NCI-H748 (cell line): ENCODE measurements around the gene PTPRE.

Experiments used
- DNase-seq: peaks from one replicate; lab custom pipeline; 2025; ENCODE audit not compliant: unreplicated experiment; lab: John Stamatoyannopoulos, UW

The PTPRE gene

DNA sequence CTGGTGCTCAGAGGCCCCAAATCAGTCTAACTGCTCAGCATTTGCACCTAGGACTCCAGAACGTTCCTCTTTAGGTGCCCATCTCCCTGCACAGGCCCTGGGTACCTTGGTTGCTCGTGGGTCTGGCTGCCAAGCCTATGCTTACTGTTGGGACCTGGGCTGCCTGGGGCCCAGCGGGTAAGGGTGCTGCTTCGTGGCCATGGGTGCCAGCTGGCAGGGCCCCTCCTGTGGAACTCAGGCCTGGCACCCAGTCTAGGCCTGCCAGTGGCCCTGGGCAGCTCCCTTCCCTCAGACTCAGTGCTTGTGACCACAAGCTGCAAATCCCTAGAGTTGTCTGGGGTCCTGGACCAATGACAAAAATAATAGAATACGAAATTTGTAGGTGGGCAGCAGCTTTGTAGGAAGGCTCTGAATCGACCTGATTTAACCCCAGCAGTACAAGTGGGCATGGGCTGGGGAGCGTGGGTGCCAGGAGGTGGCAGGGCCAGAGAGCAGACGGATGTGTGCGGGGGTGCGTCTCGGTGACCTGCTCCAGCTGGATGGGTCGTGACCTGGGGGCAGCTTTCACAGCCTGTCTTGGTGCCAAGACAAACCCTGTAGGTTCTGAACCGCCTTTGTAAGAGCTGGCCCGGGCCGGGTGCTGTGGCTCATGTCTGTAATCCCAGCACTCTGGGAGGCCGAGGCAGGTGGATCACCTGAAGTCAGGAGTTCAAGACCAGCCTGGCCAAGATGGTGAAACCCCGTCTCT is 149.6 kb downstream of the PTPRE start:
- no peak for DNase-seq

DNA sequence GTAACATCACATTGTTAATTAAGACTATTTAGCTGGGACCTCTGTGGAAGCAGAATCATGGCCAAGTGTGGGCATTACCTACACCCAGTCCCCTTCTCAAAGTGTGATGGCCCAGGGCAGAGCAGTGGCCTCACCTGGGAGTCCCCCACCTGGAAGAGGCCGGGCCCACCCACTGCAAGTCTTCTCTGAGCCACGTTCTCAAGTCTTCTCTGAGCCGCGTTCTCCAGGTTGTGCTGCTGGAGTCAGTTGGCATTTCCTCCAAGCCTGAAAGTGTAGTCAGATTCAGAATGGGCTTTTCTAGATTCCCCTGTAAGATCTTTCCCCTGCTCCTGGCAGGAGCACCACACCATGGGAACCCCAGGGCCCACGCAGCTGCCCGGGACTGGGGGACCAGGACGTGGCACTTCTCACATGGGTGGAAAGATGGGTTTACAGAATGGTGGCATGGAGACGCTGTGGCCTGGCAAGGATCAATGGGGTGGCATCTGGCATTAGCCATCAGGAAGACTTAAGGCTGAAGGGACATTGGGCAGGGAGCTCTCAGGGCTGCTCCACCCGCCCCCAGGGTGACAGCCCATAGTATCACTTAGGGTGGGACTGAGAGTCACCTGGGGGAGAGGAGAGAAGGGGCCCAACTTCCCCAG is 151.3 kb downstream of the PTPRE start:
- no peak for DNase-seq

DNA sequence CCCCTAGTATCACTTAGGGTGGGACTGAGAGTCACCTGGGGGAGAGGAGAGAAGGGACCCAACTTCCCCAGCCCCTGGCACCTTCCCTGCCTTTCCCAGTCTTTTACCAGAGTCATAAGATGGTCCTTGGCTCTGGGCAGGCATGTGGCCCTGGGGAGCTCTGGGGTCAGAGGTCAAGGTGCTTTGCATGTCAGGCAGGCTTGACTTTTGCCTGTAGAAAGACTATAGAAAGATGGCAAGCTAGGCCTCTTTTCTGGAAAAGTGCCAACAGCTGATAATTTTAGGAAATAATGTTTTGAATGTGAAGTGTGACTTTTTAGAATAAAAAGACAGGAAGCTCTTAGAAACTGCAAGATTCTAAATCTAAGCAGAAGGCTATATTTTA is 151.8 kb downstream of the PTPRE start:
- no peak for DNase-seq

DNA sequence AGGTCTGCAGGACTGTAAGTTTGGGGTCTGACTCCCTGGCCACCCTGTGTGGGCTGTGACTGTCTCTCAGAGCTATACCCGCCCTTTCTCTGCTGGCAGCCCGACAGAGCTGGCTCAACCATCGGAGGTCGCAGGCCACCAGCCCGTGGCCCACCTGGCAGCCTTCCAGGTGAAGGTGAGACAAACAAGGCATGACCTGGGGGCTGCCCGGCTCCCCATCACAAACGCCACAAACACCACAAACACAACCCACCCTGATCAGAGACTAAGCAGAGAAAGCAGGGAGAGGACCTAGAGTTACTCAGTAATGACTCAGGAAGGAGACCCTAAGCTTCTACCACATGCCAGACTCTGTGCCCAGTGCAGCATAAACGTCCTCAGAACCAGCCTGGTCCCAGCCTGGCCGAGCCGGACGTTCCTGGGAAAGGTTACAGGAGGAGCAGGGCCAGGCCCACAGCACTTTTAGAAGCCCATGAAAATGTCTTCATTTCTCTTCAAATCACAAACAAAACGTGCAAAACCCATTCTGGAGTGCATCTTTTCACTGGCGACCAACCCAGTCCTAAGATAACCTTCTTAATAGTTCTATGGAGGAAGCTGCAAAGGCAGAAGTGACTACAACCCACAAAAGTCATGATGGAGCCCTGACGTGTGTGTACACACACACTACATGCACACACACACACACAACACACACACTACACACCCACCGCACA is 152.5 kb downstream of the PTPRE start:
- no peak for DNase-seq

DNA sequence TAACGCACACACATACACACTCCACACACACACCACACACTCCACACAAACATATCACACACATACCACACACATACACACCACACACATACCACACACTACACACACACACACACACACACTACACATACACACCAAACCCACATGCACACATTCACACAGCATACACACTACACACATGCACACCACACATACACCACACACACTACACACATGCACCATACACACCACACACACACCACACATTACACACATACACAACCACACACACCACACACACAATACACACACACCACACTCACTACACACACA is 153.0 kb downstream of the PTPRE start:
- no peak for DNase-seq

DNA sequence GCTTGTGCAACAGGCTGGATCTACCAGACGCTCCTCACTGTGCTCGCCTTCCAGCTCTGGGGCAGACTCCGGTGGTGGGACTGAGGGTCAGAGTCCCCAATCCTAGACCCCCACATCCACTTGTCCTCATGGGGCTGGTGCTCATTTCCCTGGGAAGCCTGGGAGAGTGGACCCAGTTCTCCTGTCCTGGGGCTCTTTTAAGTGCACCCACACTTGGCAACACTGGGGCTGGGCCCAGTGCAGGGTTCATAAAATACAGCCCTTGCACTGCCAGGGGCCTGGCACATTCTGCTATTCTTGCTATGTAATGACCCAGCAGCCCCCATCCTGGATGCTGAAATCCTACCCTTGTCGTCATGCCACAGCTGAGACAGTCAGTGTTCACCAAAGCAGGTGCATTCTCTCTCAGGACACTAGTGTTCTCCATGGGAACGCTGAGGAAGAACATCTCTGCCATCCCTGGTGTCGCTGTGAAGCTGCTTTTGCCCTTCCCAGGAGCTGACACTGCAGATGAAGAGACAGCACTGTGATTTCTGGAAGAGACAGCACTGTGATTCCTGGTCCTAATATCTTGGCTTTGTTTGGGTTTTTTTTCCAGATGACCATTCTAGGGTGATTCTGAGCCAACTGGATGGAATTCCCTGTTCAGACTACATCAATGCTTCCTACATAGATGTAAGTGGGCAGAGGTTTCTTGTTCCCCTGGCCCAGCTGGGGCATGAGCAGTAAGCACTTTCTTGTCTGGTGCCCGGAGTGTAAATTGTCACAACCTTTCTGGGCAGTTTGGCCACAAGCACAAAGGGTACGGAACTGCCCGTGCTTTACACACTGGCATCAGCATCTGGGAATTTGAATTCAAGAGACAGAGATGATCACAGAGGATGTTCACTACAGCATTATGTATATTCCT is 153.7 kb downstream of the PTPRE start:
- DNase-seq = no peak

DNA sequence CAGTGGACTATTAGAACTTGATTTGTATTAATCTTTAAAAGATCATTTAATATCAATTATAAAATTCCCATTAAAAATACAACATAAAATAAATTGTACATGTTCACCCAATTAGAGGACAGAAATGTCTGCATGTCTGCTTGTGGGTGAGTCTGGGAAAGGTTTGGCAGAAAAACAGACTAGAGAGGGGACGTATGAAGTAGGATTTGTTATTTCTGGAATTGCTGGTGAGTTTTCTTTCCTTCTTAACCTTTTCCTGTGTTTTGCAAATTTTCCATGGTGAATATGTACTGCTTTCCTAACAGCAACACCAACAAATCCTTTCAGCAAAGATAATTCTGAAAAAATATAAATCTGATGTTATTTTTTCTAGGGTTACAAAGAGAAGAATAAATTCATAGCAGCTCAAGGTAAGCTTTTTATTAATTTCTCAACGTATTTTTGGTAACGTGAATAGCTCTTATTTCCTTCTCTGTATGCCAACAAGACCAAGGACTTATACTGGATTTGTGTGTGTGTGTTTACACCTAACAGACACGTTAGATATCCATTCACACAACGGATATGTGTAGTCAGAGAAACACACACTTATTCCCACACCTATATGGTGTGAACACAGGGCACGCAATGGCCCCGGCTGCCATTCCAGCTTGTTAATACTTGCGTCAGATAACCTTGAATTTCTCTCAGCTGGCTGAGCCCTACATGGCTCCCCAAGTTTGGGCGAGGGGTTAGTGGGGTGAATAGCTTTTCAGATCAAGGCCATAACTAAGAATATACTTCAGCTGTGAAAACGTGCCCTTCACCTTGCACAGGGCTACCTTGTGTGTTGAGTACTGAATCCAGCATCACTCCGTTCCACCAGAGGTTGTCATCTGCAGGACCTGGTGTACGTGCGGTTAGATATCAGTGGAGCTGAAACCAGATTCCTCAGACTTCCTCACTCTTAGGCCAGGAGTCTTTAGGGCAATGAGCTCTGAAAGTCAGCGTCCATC is 154.7 kb downstream of the PTPRE start:
- DNase-seq = no peak

DNA sequence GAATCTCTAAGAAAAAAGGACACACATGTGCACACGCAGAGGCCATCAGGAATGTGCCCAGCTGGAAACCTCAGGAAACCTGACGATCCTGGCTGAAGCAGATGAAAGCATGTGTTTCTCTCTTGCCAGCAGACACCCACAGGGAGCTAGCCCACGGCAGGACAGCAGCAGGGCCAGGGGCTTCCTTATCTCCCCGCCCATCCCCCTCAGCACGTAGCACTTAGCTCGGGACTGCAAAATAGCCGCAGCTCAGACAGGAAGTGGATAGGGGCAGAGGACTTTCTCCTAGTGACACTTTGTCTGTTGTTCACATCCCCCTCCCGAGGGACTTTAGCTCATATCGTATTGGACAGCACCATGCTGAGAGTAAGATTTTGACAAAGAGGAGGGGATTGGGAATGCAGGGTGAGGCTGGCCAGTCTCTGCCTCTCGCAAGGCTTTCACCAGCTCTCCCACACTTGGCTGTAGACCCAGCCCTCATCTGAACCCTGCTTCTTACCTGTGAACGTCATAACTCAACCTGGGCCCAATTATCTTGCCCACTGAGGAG is 155.5 kb downstream of the PTPRE start:
- DNase-seq = no peak

DNA sequence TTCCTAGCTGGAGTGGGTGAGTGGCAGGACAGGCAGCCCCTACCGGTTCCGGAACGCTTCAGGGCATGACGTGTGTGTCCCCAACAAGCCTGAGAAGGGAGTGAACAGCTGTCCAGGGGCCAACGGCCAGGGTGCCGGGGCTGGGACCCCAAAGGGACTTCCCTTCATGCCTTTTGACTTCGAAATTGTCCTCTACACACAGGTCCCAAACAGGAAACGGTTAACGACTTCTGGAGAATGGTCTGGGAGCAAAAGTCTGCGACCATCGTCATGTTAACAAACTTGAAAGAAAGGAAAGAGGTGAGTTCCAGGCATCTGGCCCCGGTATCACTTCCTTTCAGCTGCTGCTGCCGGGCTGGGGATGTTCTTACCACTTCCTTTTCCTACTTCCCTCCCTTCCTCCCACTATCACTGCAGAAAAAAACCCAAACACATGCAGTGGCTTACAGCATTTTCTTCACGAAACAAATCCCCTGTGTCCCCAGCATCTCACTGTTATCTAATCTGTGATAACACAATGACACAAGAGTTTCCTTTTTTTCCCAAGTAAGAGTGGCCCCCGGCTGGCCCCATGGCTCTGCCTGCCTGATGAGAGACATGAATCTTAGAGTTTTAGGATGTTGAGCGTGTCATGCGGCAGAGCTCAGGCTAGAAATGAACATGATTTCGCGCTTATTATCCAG is 156.1 kb downstream of the PTPRE start:
- DNase-seq = no peak

DNA sequence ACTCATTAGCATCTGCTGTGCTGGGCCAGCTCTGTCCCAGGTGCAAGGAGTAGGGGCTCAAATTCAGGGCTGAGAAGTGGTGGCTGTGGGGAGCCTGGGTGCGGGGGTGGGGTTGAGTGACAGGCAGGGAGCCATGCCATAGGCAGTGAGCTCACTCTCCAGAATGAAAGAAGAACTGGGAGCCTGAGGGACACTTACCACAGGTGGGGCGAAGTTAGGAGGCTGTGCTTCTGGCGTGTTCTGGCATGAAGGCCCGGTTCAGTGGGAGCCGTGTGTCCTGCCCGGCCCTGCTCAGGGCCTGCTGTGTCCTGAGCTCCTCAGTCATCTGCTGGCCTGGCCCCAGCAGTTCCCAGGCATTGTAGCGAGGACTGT is 156.8 kb downstream of the PTPRE start:
- no peak for DNase-seq

DNA sequence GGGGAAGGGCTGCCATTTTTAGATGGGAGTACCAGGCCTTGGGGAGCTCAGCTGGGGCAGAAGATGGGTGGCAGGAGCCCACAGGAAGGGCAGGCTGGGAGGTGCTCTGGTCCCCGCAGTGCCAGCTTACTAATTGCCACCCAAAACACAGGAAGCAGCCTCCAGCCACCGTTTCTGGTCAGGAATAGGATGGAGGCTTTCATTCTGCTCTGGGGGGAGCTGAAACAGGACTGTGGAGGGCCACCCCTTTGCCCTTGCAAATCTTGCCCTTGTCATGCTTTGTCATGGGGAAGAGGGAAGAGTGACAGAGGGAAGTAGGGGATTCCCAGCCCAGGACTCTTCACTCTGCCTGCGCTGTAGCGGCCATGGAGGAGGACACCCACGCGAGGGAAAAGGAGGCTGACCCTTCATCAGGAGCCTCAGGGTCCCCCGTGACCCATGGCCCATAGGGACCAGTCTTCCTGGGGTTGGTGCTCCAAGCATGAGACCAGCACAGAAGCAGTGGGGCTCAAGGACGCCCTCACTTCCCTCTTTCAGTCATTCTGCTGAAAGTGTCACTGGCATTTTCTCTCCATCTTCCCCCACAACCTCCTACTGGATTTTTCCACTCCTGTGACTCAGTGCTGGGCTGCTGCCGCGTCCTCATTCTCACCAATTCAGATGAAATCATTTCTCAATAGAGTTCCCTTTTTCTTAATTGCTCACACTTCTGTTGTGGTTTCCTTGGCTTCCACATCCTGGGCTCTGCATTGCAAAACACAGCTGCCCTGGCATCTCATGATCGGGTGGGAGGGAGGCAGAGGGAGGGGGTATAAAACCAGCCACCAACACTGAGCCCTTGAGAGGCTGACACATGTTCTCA is 157.4 kb downstream of the PTPRE start:
- DNase-seq = no peak

DNA sequence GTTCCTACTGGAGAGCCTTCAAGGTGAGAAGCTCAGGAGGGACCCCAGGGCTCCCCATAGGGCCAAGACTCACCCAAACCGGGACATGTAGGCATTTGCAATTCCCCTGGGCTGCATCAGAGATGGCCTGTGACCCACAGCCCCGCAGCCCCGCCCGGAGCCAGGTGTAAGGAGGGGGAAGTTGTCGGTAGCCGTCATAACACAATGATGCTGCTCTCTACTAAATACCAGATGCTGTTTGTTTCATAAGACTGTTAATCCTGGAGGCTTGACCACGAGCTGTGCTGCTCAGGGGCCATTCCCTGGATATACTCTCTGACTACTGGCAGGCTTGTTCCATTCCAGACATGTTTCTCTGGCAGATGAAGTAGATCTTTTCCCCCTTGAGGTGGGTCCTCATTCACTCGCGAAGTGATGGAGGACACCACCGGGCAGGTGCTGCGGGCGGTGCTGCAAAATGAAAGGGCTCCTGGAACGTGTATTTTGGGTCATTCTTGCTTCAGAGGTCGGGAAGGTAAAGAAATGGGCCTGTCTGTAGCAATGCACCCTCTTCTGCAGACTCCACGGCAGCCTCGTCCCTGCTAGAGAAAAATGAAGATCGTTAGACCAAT is 158.2 kb downstream of the PTPRE start:
- no peak for DNase-seq

DNA sequence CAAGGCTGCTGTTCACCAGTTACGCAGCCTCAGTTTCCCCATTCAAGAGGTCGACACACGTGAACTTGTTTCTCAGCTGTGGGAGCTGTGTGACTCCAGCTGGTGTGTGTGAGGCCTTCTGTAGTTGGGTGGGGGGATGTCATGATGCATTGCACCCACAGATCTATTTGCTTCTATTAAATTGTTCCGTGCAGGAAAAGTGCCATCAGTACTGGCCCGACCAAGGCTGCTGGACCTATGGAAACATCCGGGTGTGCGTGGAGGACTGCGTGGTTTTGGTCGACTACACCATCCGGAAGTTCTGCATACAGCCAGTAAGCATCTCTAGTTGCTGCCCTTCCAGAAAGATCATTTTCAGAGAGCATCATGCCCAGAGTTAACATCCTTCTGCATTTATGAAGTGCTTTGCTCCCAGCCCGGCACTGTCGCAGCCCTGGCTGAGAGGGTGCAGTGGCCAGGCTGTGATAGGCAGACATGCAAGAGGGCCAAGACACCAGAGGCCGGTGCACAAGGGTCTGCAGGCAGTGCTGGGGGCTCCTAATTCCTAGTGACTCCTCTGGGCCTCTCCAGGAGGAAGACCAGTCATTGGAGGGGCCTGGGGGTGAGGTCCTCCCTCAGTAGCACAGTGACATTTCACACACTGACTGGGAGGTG is 159.1 kb downstream of the PTPRE start:
- DNase-seq = no peak

DNA sequence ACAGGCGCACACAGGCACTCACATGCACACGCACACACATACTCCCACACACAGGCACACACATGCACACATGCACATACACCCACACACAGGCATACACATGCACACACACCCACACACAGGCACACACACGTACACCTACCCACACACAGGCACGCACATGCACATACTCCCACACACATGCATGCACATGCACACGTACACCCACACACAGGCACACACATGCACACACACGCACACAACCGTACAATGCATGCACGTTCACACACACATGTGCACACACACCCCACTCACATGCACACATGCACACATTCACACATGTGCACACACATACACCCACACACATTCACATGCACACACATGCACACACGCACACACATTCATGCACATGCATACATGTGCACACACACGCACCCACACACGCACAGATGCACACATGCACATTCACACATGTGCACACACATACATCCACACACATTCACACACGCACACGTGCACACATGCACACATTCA is 160.0 kb downstream of the PTPRE start:
- DNase-seq = no peak

DNA sequence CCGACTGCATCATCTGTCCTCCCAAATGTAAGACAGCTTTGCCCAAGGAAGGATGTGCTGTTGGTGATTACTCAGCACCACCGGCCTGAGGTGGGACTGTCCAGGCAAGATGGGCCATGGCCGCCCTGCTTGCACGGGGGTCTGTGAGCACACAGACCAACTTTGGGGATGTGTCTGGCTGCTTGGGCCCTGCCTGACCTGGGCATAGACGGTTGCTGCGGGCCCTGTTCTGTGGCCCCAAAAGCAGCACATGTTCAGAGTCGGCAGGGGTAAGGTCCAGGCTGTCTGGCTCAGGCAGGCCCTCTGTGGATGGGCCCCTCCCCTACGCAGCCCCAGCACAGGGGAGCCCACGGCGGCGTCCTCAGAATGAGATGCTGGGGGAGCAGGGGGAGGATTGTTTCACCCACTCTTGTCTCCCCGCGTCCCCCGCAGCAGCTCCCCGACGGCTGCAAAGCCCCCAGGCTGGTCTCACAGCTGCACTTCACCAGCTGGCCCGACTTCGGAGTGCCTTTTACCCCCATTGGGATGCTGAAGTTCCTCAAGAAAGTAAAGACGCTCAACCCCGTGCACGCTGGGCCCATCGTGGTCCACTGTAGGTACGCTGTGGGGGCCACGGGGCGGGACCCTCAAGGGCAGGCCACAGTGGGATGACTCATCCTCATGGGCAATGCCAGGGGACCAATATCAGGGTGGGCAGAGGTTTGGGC is 160.9 kb downstream of the PTPRE start:
- DNase-seq = no peak

DNA sequence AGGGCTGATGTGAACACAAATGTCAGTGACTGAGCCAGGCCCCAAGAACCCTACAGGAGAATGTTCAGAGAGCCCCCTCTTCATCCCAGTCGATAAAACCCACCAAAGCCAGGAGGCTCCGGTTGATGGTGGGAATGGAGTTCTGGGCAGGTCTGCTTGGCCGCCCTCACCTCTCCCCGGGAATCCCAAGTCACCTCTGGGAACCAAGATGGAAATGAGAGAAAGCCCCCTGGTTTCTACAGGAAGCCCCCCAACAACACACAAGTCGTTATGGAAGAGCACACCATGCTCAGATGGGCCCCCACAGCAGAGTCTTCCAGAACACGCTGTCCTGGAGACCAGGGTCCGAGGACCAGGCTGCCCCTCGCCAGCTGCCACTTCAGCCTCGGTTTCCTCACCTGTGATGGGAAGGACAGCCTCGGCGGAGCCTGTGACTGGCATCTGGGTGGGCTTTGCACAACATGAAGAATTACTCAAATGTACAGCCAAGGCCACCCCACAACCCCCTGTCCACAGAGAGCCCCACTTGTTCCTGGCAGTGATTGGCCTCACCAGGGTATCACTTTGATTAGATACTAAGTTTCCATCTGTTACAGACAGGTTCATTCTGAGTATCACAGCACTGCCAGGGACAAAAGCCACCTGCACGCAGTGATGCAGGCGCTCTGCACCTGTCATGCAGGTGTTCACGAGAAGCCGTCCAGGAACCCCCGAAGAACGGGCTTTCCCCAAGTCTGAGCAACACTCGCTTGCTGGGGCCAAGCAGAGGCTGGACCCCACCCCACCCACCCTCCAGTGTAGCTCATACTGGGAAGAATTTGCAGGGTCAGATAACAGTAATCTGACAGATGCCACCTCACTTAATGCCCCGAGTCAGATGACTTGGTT is 161.7 kb downstream of the PTPRE start:
- DNase-seq = peak; percentile 45
